Sigmoid colon (tissue), 4 donors: Measurements from ENCODE around the gene CHERP.

Experiments
- CTCF ChIP-seq, 4 experiments: fragments of 450-650 bp in 3 of 4; fragments of 200-600 bp in 1 of 4; IDR thresholded peaks; one replicate each; pipeline ENCODE4 v1.5.1; 2016 to 2019; ENCODE audit warnings: antibody characterized with exemption in 4 of 4, mild to moderate bottlenecking in 3 of 4, moderate library complexity in 2 of 4
- EP300 ChIP-seq, 4 donors: sonication (generic); formaldehyde crosslinking; IDR thresholded peaks; one replicate each; pipeline ENCODE4 v1.6.1; 2017; ENCODE audit warnings: antibody characterized with exemption in 4 of 4
- POLR2A ChIP-seq, 2 donors: fragments of 450-650 bp; IDR thresholded peaks; one replicate each; pipeline ENCODE4 v1.6.1; 2016; ENCODE audit warnings: antibody characterized with exemption in 2 of 2, mild to moderate bottlenecking in 2 of 2, moderate library complexity in 2 of 2
- POLR2AphosphoS5 ChIP-seq, 4 donors: sonication (generic); formaldehyde crosslinking; IDR thresholded peaks; one replicate each; pipeline ENCODE4 v1.6.1; 2017; ENCODE audit warnings: antibody characterized with exemption in 4 of 4

GRCh38 chr19:16497042-16497441, 45.2 kb downstream of the CHERP start:
- TF ChIP-seq POLR2AphosphoS5 (IDR thresholded peaks at IDR 0.05) (no peak), POLR2A (IDR thresholded peaks at IDR 0.05) (no peak), CTCF (IDR thresholded peaks at IDR 0.05) (no peak), EP300 (IDR thresholded peaks at IDR 0.05) (no peak)
